Tibial artery (tissue), 4 donors: ENCODE measurements around the gene SEC24D.

Experiments used
- DNase-seq, 2 donors: peaks; one replicate each; pipeline ENCODE4 v3.0.0-alpha.2; 2019
- H3K27ac ChIP-seq, 2 donors: fragments of 200-600 bp; sonication (generic) in 1 of 2; 1 replicate in 1 of 2; 2 replicates in 1 of 2; pipeline ENCODE4 v1.5.1; 2018 to 2019; ENCODE audit warnings: mild to moderate bottlenecking in 1 of 2
- H3K27me3 ChIP-seq, 2 donors: fragments of 200-600 bp; sonication (generic) in 1 of 2; one replicate each; pipeline versions ENCODE4 v1.5.1 to v1.6.0; 2016 to 2019
- H3K36me3 ChIP-seq, 3 donors: fragments of 200-600 bp; sonication (generic) in 2 of 3; one replicate each; pipeline ENCODE4 v1.5.1; 2016 to 2019; ENCODE audit warnings: mild to moderate bottlenecking in 2 of 3
- H3K4me1 ChIP-seq, 4 donors: fragments of 200-600 bp; sonication (generic) in 2 of 4; 1 replicate in 3 of 4; 2 replicates in 1 of 4; pipeline ENCODE4 v1.5.1; 2016 to 2019
- H3K4me3 ChIP-seq, 2 donors: fragments of 200-600 bp; sonication (generic) in 1 of 2; 1 replicate in 1 of 2; 2 replicates in 1 of 2; pipeline ENCODE4 v1.5.1; 2018 to 2019; ENCODE audit warnings: mild to moderate bottlenecking in 2 of 2
- H3K9me3 ChIP-seq, 3 donors: fragments of 200-600 bp; sonication (generic) in 1 of 3; one replicate each; pipeline ENCODE4 v1.5.1; 2016 to 2019
- intact Hi-C: fragments of 100-400 bp; cut with DNase I; formaldehyde crosslinking; loops from one replicate; pipeline ENCODE4 v1.15.0; 2023; ENCODE audit warnings: low total_unique reads
- TF ChIP-seq, protein P1 (sequence below), 2 experiments: fragments of 200-600 bp in 1 of 2; fragments of 450-650 bp in 1 of 2; IDR thresholded peaks; one replicate each; pipeline ENCODE4 v1.5.1; 2017 to 2019; ENCODE audit warnings: antibody characterized with exemption in 2 of 2, mild to moderate bottlenecking in 1 of 2, moderate library complexity in 1 of 2

The SEC24D gene

DNA sequence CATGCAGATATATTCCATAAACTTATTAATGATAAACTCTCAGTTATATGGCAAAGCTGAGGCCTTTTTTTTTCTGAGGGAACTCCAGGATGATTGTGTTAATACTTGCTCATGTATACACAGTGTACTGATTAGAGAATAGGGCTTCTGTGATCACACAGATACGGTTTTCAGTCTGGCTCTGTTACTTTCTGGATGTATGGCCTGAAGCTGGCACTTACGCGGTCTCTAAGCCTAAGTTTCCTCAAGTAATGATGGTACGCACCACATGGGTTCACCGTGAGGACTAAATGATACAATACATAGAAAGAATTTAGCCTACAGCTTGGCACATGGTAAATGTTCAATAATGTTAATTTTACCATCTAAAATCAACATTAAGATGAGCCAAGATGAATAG lies 73.8 kb downstream of the SEC24D start:
- no peaks in the 10 kb centered on the region for H3K9me3 ChIP-seq
- no peaks in the 10 kb centered on the region for H3K27me3 ChIP-seq
- H3K27ac ChIP-seq: peak overlapping the region; percentile 81 to 84
- intact Hi-C loops: no loop called here
- no peak overlapping the region for H3K4me3 ChIP-seq
- TF ChIP-seq, protein P1, sequence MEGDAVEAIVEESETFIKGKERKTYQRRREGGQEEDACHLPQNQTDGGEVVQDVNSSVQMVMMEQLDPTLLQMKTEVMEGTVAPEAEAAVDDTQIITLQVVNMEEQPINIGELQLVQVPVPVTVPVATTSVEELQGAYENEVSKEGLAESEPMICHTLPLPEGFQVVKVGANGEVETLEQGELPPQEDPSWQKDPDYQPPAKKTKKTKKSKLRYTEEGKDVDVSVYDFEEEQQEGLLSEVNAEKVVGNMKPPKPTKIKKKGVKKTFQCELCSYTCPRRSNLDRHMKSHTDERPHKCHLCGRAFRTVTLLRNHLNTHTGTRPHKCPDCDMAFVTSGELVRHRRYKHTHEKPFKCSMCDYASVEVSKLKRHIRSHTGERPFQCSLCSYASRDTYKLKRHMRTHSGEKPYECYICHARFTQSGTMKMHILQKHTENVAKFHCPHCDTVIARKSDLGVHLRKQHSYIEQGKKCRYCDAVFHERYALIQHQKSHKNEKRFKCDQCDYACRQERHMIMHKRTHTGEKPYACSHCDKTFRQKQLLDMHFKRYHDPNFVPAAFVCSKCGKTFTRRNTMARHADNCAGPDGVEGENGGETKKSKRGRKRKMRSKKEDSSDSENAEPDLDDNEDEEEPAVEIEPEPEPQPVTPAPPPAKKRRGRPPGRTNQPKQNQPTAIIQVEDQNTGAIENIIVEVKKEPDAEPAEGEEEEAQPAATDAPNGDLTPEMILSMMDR (IDR thresholded peaks at IDR 0.05): no peak
- H3K36me3 ChIP-seq: peaks cover 8 to 16% (median 12%) of the 10 kb centered on the region in 3 donors
- DNase-seq: no peak
- peaks cover 0 to 100% (median 78%) of the 10 kb centered on the region in 4 donors for H3K4me1 ChIP-seq

DNA sequence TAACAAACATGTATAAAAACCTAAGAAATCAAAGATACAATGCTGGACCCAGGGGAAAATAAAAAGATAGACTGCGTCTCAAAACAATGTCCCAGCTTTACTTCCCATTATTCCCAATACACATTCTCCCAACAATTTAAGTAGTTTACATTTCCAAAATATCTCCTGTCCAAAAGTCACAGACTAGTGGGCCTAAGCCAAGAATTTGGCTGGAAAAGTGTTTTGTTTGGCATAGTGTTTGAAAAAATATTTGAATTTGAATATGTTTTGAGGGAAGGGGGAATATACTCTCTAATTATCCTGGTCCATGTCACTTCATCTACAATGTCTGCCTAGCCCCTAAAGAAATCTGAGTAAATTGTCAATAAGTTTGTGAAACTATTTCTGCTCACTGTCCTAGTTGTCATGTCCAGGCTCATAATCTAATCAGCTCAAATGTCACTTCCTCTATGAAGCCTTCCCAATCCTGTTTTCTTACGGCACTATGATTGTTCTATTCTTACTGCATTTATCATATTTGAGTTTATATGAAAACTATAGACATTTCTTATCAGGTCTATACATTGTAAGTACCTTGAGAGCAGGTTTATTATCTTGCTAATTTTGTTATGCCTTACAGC lies 74.4 kb downstream of the SEC24D start:
- Histone ChIP-seq H3K27ac (peak overlapping the region; percentile 81 to 84), H3K36me3 (peaks cover 2 to 10% (median 9%) of the 10 kb centered on the region in 3 donors), H3K9me3 (no peaks in the 10 kb centered on the region), H3K4me1 (peaks cover 0 to 100% (median 77%) of the 10 kb centered on the region in 4 donors), H3K27me3 (no peaks in the 10 kb centered on the region), H3K4me3 (no peak overlapping the region)
- DNase-seq: no peak
- intact Hi-C loops: no loop called here
- TF ChIP-seq, protein P1 (IDR thresholded peaks at IDR 0.05): no peak

DNA sequence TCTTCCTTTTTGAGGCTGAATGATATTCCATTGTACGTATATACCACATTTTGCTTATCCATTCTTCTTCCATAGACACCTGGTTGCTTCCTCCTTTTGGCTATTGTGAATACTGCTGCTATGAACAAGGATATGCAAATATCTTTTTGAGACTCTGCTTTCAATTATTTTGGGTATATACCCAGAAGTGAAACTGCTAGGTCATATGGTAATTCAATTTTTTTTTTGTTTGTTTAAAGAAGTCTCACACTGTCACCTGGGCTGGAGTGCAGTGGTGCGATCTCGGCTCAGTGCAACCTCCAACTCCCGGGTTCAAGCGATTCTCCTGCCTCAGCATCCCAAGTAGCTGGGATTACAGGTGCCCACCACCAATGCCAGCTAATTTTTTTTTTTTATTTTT lies 75.4 kb downstream of the SEC24D start:
- Histone ChIP-seq H3K9me3 (no peaks in the 10 kb centered on the region), H3K4me1 (peaks cover 0 to 100% (median 76%) of the 10 kb centered on the region in 4 donors), H3K27ac (peak overlapping the region; percentile 81 to 84), H3K27me3 (no peaks in the 10 kb centered on the region), H3K36me3 (peaks cover 0 to 8% (median 5%) of the 10 kb centered on the region in 3 donors), H3K4me3 (no peak overlapping the region)
- intact Hi-C loops: no loop called here
- TF ChIP-seq, protein P1 (IDR thresholded peaks at IDR 0.05): no peak
- no peak for DNase-seq

DNA sequence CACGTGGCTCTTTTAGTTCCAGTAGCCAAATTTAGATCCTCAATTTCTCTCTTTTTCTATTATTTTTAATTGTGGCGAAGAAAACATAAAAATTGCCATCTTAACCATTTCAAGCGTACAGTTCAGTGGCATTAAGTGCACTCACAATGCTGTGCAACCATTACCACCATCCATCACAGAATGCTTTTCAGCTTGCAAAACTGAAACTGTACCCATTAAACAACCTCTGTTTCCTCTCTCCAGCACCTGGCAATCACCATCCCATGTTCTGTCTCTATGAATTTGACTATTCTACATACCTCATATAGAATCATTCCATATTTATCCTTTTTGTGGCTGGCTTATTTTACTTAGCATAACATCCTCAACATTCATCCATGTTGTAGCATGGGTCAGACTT lies 75.8 kb downstream of the SEC24D start:
- intact Hi-C loops: no loop called here
- TF ChIP-seq, protein P1 (IDR thresholded peaks at IDR 0.05): no peak
- H3K4me3 ChIP-seq: no peak overlapping the region
- DNase-seq: no peak
- H3K27ac ChIP-seq: peak overlapping the region; percentile 81 to 84
- peaks cover 0 to 100% (median 76%) of the 10 kb centered on the region in 4 donors for H3K4me1 ChIP-seq
- peaks cover 0 to 8% (median 5%) of the 10 kb centered on the region in 3 donors for H3K36me3 ChIP-seq
- H3K27me3 ChIP-seq: no peaks in the 10 kb centered on the region
- H3K9me3 ChIP-seq: no peaks in the 10 kb centered on the region

DNA sequence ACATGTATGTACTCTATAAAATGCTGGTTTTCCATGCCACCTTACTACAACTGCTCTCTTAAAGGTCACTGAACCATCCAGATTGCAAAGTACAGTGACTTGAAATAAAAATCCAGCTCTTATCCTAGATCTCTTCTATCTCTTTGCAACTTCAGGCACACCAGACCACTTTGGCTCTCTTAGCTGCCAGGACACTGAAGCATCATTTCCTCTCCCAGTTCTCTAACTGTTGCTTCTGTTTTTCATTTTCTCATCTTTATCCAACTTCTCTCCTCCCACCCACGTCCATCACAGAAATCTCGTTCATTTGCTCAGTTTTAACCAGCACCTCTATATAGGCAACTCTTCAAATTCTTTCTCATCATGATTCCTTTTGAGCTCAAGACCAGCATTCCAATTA lies 76.4 kb downstream of the SEC24D start:
- H3K36me3 ChIP-seq: peaks cover 0 to 6% (median 5%) of the 10 kb centered on the region in 3 donors
- peaks cover 0 to 100% (median 78%) of the 10 kb centered on the region in 4 donors for H3K4me1 ChIP-seq
- peak overlapping the region; percentile 81 to 84 for H3K27ac ChIP-seq
- no peaks in the 10 kb centered on the region for H3K27me3 ChIP-seq
- H3K4me3 ChIP-seq: no peak overlapping the region
- intact Hi-C loops: no loop called here
- TF ChIP-seq, protein P1 (IDR thresholded peaks at IDR 0.05): no peak
- DNase-seq: no peak
- H3K9me3 ChIP-seq: no peaks in the 10 kb centered on the region
